Kidney tubule cell (primary cell): ENCODE data around the gene ZFP42.
"Not testable (repeated sequence)": the region's sequence is repeated elsewhere in the genome, so short reads cannot be mapped to it uniquely, and the experiment has no call there.

Source experiments
- DNase-seq: peaks from one replicate; pipeline ENCODE4 v3.0.0-alpha.2; 2018; ENCODE audit warnings: low spot score

The ZFP42 gene

DNA sequence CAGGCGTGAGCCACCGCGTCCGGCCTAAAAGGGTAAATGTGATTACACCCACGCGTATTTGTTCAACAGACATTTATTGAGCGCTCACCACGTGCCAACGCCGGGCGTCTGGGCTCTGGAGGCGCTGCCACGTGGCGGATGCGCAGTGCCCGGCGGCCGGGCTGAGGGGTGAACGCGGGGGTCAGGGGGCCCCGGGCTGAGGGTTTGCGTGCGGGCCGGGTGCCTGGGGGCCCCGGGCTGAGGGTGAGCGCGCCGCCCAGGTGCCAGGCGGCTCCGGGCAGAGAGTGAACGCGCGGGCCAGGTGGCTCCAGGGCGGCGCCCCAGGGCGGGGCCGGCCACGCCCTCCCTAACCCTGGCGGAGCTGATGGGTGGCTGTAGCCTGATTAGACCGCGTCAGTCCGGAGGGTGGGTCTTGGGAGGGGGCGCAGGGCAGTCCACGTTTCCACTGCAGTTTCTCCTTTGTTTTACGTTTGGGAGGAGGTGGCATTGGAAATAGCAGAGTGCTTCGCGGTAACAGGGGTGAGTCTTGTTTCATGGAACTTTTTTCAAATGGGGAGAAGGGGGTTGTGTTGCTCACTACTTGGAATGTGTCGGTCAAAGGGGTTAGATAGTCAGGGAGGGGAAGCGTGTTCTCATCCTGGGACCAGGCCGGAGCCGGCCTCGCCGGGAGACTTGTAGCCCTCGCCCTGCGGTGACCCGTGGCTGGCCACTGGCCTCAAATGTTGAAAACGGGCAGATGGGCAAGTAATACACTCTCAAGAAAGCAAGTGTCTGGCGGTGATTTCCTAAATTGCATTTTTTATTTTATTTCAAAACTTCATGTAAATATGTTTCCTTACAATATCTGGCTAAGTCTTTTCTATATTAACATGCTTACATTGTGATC is at the start of gene ZFP42:
Gene ZFP42 (plus strand): TSS at position 450 of the 886 bp plus-strand sequence. CDS start 7,037 bp downstream, outside the sequence.
- DNase-seq: no peak

DNA sequence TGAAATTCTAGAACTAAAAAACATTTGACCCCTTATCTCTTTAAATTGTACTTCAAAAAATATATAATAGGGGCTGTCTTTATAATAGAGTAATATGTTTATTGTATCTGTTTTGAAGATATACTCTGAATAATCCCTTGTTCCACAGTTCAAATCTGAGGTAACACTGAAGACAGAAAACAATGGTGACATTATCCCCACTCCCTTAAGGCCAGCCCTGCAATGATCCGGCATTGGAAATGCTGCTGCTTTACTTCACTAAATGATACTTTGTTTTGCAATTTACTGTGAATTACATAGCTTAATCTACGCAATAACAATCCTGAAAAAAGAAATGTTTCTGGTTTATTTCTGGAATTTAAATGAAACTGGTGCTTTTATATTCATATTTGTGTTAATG is 34.4 kb upstream of the ZFP42 start:
- no peak for DNase-seq

DNA sequence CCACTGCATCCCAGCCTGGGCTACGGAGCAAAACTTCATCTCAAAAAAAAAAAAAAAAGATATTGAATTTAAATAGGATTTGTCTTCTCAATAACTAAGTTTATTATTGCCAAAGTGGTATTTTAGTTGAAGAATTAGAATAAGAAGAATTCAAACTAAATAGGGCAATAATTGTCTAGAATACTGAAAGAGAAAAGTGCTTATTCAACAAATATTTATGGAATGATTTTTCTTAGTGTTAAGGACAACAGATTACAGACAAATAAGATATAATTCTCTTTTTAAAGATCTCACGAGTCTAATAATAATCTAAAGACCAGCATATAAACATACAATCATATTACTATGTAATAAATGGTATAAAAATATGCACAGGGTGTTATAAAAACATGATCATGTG is 33.6 kb upstream of the ZFP42 start:
- no peak for DNase-seq

DNA sequence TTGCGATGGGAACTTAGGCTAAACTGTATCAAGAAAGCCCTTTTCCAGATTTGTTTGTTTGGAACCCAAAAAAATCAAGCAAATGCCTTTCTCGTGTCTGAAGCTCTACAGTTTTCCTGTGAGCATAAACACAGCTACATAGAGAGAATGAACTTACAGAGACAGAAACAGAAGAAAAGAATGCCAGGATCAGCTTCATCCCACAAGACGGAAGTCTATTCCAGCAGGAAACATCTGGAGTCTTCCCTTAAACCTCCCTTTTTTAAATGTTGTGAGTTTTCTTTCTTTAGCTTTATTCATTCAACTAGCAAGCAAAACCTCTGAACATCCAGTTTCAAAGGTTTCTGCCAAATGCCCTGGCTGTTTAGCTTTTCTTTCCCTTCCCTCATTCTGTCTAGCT is 32.6 kb upstream of the ZFP42 start:
- DNase-seq: no peak

DNA sequence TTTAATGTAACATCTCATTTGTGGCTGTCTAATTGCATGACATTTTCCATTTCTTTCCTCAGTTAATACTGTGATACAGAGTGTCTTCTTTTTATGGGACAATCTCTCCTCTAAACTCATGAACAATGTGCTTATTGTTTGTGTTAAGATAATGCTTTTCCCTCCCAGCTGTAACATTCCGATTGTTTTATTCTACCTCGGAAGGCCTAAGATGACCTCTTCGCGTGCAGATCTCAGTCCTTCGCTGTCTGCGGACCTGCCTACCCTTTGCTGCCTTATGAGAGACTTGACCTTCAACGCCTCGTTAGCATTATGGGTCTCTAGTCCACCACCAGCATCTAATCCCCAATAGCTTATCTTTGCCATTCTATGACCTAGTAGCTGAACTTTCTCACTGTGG is 29.8 kb upstream of the ZFP42 start:
- no peak for DNase-seq

DNA sequence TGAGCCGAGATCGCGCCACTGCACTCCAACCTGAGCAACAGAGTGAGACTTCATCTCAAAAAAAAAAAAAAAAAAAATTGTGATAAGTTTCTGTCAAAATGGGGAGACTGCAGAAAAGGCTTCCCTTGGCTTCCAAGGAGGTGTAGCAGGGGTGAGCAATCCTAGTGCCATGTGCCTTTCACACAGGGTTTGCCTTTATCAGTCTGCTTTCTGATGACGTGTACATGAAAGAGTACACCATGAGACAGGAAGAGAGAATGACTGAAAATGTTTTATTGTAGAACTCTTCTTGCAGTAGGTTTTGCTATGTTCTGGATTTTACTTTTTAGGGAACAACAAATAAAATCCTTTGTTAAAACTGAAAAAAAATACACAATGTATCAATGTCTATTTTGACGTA is 23.4 kb upstream of the ZFP42 start:
- DNase-seq: no peak

DNA sequence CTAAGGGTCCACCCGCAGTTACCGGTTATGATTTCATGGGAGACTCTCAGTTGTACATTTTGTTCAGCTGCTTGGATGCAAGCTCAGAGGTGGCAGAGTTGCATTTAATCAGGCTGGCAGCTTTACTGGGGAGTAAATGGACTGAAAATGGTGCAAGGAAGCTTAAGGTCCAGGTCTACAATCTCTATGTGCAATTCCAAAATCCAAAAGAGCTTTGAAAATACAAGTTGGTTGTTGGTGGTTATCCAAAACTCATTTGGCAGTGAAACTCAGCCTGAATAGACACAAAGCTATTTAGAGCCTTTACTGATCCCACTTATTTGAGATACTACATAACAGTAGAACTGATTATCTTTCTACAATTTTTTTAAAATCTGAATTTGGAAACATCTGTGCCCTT is 11.8 kb upstream of the ZFP42 start:
- no peak for DNase-seq

DNA sequence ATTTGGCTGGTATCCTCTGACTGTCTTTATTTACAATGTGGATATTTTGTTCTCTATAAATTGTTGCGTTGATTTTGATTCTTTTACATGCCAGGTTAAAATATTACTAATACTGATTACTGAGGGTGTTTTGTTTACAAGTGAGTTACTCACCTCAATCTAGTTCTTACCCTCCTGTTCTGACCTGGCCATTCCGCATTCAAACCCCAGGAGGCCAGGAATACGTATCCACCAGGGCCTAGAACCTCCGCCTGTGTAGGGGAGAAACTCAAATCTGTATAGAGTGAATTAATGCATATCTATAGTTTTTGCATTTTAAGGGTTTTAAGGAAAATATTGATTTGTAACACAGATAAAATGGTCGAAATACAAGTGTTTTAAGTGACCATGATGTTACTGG is 2.6 kb upstream of the ZFP42 start:
- DNase-seq: no peak

DNA sequence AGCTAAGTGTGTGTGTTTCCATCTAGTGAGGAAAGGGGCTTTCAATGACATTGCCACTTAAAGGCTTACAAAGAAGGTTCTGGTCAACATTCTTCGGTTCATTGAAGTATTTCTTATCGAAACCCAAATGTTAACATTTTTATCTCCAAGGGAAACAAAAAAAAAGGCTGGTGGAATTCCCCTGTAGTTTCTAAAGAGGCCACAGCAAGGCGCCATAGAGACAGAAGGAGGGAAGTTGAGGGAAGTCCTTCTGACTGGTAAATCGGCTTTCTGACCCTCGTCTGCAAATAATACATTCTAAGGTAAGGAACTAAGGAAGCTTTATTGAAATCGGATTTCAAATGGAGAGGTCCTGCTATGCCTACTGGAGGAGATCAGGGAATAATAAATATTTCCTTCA is 1.7 kb upstream of the ZFP42 start:
- DNase-seq: peak; percentile 8

DNA sequence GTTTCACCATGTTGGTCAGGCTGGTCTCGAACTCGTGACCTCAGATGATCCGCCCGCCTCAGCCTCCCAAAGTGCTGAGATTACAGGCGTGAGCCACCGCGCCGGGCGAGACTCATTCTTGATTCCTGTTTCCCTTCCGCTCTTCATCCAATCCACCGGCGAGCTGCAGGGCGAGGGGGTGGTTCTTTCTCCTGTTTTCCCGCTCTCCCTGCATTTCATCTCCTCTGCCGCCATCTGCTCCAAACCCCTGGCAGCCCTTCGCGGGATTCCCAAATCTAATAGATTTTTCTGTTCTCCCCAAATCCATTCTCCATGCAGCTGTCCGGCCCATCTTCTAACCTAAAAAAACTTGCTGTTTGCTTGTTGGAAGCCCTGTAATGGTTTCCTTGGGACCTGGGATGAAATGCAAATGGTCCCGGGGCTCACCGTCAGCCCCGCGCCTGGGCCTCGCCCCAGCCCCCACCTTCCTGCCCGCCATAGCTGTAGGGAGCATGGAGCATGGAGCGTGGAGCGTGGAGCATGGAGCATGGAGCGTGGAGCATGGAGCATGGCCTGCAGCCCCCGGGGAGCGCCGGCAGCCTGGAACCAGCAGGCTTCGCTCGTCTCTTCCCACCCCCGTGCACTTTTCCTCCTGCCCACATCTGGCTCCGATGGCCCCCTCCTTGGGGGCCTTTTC is 1.1 kb downstream of the ZFP42 start:
- DNase-seq: no peak

DNA sequence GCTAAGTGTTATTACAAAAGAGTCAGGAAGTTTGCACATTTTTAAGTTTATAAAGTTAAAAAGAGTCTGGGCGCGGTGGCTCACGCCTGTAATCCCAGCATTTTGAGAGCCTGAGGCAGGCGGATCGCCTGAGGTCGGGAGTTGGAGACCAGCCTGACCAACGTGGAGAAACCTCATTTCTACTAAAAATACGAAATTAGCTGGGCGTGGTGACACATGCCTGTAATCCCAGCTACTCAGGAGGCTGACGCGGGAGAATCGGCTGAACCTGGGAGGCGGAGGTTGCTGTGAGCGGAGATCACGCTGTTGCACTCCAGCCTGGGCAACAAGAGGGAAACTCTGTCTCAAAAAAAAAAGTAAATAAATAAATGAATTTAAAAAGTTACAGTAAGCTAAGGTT is 2.4 kb downstream of the ZFP42 start:
- DNase-seq: not testable (repeated sequence)

DNA sequence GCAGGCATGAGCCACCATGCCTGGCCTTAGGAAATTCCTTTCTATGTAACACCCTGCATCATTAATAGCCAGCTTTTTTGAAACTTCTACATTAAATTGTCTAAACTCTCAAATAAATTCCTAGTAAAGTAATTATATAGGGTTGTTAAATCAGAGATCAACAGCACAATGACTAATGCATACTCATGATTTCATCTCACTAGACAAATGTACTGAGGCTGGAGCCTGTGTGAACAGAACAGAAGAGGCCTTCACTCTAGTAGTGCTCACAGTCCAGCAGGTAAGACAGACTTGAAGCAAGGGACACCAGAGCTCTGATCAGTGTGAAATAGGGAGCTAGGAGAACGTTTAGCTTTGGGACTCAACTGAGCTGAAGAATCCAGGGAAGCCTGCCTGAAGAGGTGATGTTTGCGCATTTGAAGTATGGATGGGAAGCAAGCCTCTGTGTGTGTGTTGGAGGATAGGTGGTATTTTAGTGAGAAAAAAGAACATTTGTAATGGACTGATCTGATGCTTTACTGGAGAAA is 3.9 kb downstream of the ZFP42 start:
- no peak for DNase-seq

DNA sequence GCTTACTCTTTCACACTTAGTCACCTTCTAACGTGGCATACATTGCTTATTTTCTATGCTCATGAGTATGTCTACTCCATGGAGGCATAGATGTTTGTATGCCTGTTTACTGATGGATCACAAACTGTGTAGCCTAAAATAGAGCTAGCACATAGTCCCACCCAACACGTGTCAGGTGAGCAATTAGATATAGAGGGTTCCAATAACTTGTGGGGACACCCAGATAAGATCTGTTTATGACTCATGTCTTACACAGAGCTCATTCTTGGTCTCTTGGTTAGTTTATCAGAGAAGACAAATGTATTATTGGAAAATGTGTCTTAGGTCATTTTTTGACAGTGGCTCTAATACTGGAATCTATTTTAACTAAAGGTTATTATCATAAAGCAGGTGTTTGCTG is 6.8 kb downstream of the ZFP42 start:
- no peak for DNase-seq

DNA sequence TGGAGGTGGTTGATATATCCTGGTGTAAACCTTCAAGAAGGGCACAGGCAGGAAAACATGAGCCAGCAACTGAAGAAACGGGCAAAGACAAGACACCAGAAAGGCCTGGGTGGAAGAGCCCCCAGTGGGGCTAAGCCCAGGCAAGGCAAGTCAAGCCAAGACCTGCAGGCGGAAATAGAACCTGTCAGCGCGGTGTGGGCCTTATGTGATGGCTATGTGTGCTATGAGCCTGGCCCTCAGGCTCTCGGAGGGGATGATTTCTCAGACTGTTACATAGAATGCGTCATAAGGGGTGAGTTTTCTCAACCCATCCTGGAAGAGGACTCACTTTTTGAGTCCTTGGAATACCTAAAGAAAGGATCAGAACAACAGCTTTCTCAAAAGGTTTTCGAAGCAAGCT is 7.2 kb downstream of the ZFP42 start:
- DNase-seq: no peak

DNA sequence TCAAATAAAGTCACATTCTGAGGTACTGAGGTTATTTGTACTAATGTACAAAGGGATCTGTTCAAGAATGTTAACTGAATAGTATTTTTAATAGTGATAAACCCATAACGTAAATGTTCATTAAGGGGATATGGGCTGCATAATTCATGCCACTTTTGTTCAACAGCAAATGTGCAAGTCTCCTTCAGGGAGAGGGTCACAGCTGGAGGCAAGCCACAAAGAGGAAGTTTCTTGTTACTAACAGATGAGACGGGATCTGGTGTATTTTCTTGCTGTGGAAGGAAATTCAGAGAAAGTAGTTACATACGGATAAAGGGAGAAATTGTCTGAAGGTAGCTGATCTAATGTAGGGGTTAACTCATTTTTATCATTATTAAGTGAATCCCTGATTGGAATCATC is 10.0 kb downstream of the ZFP42 start:
- no peak for DNase-seq

DNA sequence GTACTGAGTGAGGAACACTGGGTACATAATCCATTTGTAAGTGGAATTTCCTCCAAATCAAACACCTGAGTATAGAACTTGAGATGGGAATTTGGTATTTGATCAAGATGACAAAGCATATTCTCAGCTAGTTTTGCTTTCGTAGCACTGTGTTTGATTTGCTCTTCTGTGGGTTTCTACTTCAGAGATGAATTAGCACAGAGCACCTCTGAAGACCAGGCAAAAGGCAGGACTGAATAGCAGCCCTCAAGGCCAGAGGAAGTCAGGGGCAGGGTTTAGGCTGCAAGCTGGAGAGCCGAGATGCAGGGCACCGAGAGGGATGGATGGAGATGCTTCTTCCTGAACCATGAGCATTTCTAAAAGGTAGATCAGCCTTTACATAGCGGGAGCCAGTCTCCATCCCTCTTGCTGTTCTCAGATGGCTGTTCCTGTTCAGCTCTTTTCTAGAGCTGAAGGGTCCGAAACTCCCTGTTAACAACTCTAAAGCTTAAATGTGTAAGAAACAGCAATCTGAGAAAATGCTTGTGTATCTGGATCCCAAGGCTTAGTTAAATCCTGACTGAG is 10.8 kb downstream of the ZFP42 start:
- DNase-seq: no peak

DNA sequence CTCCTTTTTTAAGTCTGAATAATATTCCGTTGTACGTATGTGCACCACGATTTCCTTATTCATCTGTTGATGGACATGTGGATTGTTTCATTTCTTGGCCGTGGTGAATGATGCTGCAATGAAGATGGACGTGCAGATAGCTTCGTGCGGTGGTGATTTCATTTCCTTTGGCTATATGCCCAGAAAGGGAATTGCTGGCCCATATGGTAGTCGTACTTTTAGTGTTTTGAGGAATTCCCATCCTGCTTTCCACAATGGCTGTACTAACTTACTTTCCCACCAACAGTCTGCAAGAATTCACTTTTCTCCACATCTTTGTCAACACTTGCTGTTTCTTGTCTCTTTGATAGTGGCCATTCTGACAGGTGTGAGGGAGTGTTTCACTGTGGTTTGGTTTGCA is 12.8 kb downstream of the ZFP42 start:
- peak; percentile 41 for DNase-seq

DNA sequence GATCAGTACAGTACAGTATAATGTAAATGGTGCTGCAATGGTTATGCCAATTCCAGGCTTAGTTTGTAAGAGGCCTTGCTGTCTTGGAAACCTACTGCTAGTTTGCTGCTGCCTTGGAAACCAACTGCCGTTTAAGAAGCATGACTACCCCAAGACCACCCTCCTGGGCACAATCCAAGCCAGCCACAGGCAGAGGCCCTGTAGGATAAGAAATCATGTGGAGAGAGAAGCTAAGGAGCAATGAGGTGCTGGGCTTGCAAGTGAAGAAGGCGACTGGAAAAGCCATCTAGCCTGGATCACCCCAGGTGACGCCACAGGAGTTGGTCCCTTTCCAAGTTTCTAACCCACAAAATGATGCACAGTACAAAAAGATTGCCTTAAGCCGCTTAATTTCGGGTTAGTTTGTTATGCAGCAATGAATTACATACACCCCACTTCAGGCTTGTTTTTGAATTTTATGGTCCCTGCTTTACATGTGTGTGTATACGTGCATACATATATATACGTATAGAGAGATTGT is 16.9 kb downstream of the ZFP42 start:
- no peak for DNase-seq

DNA sequence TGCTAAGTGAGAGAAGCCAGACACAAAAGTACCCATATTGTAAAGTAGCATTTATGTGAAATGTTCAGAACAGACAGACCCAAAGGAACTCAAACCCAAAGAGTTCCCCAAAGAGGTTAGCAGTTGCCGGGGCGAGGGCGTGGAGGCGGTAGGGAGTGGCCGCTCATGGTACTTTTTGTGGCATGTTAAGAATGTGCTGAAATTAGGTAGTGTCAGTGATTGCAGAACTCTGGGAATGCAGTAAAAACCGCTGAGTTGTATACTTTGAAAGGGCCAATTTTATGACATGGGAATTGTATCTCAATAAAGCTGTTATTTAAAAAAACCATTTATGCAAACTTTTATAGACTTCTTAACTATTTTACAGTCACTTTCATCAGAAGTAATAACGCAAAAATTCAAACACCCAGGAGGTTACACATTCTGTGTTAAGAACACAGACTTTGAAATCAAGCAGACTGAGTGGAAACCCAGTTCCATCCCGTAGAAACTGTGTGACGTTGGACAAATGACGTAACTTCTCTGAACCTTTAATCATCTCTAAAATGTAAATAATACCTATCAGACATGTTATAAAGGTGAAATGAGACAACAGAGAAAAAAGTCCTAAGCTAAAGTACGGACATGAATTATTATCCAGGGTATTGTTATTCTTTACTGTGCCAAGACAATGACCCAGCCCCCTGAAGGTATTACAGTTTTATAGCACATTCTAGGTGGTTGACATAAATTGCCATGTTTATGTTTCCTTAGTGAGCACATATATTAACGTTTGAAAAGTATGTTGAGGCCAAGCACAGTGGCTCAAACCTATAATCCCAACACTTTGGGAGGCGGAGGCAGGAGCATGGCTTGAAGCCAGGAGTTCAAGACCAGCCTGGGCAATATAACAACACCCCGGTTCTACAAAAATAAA is 19.7 kb downstream of the ZFP42 start:
- DNase-seq: no peak

DNA sequence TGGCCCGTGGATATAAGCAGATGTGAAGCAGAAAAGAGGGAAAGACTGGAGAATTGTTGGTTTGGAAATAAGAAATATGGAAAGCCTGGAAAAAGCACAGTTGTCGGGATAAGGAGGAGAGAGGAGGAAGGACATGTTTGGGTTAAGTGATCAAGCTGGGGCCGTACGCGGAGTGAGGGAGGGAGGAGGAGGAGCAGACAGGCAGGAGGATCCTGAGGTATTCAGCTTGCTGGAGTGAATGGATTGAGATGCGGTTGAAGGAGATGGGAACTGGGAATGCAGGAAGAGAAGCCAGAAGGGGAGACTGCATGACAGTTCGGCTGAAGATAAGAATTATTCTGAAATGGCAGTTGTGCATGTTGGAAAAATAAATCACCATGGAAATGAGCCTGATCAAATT is 21.2 kb downstream of the ZFP42 start:
- no peak for DNase-seq

DNA sequence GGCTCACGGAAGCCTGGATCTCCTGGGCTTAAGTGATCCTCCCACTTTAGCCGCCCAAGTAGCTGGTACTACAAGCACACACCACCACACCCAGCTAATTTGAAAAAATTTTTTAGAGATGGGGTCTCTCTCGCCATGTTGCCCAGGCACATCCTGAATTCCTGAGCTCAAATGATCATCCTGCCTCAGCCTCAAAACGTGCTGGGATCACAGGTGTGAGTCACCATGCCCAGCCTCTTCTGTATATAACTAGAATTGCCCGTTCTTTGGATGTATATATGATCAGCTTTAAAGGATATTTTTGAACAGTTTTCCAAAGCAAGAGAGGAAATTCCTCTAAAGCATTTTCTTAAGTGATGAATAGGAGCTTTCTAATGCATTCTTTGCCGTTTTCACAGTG is 22.7 kb downstream of the ZFP42 start:
- no peak for DNase-seq
